ENCODE data around the gene DNAH6.

The DNAH6 gene

DNA sequence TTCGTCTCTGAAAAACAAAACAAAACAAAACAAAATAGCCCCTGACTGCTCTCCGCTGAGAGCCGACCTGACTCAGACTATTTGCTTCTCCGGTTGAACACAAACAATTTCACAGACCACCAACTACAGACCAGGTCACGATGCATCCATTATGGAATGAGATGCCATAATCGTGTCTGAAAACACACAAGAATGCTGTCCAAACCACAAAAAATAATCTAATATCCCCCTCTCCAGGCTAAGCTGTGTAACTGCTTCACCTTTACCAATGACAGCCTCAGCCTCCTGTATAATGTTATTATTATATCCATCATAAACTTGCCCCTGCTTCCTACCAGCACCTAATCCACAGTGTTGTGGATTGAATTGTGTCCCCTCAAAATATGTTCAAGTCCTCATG is 114.7 kb downstream of the DNAH6 start:
- no peak for DNase-seq

DNA sequence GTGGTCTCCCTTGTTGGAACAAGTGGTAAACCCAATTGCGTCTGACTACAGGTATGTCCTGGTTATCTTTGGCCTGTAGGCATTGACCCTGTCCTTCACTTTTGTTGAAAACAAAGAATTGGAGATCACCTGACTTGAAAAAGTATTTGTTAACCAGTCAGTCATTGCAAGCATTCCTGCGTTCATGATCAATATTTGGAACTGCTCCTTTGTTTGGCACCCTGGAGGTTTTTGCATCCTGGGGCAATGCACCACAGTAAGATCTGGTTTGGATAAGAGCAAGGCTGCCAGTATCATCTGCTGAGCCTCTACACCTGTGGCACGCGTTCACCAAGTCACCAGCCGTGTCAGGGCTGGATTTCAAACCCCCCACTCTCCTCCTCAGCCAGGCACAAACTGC is 115.7 kb downstream of the DNAH6 start:
- DNase-seq: no peak

DNA sequence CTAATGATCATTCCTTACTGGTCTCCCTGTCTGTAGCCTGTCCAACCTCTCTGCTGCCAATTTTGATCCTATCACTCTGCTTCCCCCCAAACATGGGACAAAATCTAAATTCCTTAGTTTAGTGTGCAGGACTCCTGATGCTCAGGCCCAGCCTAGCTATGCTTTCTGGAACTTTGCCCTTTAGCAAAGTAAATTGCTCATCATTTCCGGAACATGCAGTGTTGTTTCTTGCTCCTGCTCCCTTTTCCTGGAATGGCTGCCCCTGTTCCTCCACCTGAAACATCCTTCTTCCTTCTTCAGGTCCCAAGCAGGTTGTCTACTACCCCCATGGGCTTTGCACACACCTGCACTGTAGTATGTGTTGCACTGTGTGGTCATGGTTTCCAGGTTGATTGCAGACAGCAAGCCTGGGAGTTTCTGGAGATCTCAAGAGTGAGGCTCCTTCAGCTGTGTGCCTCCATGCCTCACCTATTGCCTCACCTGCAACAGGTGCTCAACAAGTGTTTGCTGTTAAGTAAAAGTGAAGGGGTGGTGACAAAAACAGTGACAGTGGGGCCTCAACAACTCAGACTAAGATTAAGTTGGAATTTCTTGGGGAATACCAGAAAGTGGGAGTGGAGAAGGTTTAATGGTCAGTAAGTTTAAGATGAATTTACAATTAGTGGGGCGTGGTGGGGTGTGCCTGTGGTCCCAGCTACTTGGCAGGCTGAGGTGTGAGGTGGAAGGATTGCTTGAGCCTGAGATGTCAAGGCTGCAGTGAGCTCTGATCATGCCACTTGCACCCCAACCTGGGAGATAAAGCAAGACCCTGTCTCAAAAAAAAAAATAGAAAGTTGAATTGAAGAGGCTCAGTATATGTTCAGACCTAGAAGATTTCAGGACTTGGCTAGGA is 120.0 kb downstream of the DNAH6 start:
- DNase-seq: no peak

DNA sequence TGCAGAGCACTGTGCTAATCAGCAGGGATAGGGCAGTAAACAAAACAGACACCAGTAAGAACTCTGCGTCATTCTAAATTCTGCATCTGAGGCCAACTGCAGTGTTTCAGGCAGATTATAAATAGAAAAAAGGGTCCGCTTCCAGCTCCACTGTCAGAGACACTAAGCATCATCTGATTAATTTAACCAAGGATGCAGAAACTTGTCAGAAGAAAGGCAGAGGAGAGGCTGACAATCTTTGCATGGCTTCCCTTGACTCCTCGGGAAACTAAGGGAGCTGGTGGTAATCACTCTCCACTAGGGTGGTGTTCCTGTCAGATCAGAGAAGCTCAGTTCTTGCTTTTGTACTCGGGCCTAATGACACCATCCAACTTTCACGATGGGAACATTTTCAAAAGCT is 123.5 kb downstream of the DNAH6 start:
- DNase-seq: no peak

DNA sequence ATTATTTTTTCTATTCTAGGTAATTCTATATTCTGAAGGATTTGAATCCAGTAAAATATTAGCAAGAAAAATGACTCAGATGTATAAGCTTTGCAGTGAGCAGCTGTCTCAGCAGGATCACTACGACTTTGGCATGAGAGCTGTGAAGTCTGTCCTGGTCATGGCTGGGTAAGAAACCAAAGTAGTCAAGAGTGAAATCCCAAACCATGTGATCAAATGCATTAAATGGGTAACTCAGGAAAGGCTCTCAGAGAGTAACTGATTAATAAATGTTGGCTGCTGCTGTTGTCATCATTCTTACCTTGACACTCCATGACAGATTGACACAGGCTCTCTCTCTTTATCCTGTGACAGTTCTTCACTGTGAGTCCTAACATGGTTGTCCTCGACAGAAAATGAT is 124.1 kb downstream of the DNAH6 start:
- DNase-seq: no peak

DNA sequence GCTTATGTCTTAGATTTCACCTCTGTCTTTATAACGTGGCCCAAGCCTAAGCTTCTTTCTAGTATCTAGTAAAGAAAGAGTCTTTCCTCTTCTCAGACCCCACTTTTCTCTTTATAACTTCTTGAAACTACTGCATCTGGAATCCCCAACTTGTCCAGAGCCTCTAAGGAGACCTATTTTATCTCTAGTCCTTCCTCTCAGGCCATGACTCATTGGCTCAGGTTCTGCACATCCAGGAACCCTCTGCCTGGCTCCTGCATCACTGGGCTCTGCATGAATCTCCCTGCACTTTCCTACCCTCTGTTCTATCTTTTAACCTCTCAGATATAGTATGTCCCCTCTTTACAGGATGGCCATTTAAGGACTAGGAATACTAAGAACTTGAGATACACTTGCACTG is 124.7 kb downstream of the DNAH6 start:
- no peak for DNase-seq

DNA sequence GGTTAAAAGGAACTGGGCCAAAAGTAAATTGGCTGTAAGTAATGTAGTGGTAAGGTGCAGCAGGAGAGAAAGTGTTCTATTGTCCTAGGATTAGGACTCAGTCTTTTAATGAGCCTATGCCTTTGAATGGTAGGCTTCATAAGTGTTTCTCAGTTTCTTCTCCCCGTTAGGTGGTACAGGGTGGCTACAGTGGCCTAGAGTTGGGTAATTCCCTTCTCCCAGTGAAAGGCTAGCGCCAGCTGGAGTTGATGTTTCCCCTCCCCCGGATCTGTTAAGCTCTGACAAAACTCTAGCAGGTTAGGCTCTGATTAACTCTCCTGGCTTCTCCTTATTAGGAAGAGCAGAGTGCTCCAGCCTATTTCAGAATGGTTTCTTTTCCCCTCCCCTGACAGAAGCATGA is 127.7 kb downstream of the DNAH6 start:
- DNase-seq: no peak

DNA sequence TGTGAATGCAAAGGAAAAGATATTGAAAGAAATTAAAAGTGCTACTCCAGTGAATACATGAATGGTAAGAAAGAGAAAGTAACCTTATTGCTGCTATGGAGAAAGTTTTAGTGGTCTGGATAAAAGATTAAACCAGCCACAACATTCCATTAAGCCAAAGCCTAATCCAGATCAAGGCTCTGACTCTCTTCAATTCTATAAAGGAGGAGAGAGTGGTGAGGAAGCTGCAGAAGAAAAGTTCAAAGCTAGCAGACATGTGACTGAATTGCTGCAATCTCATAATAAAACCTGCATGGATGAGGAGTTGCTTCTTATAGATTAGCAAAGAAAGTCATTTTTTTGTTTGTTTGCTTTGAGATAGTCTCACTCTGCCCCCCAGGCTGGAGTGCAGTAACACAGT is 130.2 kb downstream of the DNAH6 start:
- no peak for DNase-seq

DNA sequence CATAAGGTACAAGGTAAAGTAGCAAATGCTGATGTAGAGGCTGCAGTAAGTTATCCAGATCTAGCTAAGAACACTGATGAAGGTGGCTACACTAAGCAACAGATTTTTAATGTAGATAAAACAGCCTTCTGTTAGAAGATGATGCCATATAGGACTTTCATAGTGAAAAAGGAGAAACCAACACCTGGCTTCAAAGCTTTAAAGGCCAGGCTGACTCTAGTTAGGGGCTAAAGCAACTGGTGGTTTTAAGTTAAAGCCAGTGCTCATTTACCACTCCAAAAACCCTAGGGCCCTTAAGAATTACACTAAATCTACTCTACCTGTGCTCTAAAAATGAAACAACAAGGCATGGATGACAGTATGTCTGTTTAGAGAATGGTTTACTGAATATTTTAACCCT is 131.0 kb downstream of the DNAH6 start:
- no peak for DNase-seq

DNA sequence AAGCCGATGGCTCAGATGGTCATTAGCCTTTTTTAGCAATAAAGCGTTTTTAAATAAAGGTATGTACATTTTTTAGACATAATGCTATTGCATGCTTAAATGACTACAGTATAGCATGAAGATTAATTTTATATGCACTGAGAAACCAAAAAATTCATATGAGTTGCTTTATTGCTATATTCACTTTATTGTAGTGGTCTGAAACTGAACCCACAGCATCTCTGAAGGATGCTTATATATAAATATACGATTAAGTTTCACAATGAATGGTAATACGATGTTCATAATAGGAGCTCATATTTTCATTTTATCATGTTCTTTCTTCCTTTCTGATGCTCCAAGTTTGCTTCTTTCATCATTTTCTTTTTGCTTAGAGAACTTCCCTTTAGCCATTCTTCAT is 132.8 kb downstream of the DNAH6 start:
- no peak for DNase-seq

DNA sequence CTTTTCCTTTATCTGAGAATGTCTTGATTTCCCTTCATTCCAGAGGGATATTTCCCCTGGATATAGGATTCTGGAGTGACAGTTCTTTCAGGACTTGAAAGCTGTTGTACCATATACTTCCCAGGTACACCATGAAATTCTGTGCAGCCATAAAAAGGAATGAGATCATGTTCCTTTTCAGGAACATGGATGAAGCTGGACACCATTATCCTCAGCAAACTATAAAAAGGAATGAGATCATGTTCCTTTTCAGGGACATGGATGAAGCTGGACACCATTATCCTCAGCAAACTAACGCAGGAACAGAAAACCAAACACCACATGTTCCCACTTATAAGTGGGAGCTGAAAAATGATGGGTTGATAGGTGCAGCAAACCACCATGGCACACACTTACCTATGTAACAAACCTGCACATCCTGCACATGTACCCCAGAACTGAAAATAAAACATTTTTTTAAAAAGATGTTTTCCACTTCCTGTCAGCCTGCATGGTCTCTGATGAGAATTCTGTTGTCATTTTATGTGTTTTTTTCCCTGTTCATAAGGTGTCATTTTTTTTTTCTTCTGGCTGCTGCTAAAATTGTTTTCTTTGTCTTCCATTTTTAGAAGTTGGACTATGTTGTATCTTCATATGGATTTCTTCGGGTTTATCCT is 133.3 kb downstream of the DNAH6 start:
- no peak for DNase-seq

DNA sequence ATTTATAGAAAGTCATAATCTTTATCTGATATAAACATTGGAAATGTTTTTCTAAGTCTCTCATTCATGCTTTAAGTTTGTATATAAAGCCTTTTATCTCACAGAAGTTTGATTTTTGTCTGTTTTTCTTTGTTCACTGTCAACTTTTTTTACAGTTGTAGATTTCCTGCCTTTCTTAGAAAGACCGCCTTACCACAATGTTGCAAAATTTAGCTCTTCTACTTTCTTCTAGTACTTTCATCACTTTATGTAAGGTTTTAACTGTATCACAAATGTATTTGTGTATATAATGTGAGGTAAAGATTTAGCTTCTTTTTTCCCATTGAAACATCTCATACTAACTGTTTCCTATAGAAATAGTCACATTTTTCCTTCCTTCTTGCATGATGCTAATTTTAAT is 136.1 kb downstream of the DNAH6 start:
- DNase-seq: no peak

DNA sequence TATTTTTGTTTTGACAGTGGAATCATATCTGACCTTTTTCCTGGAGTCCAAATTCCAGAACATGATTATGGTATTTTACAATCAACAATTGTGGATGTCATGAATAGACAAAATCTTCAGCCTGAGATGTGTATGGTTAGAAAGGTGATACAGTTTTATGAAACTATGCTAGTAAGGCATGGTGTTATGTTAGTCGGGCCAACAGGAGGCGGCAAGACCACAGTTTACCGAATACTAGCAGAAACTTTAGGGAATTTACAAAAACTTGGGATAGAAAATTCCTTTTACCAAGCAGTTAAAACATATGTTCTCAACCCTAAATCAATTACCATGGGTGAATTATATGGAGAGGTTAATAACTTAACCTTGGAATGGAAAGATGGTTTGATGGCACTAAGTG is 137.0 kb downstream of the DNAH6 start:
- DNase-seq: no peak

DNA sequence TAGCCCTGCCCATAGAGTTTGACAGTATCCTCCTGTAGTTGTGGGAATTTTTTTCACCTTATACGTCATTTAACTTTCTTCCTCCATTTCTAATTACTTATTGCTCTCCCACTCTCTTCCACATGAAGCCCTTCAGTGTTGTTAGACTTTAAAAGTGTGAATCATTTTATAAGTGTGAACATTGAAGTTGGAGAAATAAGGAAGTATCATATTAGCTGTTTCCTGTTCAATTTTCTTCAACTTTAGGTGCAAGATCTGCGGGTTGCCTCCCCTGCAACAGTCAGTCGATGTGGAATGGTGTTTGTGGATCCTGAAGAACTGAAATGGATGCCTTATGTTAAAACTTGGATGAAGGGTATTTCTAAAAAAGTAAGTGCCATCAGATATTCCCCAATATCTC is 138.1 kb downstream of the DNAH6 start:
- DNase-seq: no peak

DNA sequence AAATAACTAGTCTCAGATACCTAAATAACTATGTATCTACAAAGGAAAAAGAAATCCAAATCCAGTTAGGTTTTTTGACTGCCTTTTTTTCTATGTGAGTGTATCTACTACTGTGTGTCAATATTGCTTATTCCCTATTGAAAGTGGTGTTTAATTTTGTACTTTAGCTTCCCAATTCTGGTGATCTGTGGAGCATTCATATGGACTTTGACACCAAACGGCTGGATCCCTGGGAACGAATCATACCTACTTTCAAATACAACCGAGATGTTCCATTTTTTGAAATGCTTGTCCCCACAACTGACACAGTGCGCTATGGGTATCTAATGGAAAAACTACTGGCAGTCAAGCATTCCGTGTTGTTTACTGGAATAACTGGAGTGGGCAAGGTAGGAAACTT is 152.8 kb downstream of the DNAH6 start:
- no peak for DNase-seq

DNA sequence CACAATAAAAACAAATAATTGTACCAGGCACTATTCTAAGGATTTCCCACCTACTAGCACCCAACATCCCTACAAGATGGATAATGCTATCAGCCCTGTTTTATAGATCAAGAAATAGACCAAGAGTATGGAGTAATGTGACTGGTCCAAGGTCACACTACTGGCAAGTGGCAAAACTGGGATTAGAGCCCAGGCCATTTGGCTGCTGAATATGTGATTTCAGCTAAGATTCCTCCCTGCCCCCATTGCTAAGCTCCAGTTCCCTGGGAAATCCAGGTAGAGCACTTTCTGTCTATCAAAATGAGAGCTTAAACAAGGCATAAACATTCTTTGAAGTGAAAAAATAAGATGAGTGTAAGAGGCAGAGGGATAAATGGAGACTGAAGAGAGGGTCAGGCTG is 157.8 kb downstream of the DNAH6 start:
- no peak for DNase-seq

DNA sequence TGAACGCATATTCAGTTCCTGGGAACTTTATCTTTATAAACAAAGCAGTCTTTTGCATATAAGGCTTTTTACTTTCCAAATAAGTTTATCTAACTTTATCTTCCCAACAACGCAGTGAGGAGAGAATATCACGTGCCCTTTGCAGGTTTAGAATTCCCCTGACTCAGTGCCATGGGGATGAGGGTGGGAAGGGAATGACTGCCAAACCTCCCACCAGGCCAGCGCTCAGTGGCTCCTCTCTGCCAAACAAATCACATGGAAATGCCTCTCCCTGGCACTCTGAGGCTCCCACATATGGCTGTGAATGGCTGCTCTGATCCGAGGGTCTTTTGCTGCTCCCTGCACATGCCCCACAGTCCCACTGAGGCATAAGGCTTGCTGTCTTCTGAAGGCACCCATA is 158.3 kb downstream of the DNAH6 start:
- DNase-seq: no peak

DNA sequence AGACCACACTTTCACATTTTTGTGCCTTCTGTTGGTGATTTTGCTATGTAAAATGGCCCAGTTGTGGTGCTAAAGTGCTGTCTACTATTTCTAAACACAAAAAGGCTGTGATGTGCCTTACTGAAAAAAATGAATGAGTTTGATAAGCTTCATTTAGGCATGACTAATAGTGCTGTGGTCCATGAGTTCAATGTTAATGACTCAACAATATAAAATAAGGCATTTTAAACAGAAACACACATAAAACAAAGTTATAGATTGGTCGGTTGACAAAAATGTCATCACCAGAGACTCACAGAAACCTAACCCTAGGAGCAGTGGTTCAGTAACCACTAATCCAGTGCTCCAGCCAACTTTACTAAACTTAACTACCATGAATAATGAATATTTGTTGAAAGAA is 160.0 kb downstream of the DNAH6 start:
- DNase-seq: no peak

DNA sequence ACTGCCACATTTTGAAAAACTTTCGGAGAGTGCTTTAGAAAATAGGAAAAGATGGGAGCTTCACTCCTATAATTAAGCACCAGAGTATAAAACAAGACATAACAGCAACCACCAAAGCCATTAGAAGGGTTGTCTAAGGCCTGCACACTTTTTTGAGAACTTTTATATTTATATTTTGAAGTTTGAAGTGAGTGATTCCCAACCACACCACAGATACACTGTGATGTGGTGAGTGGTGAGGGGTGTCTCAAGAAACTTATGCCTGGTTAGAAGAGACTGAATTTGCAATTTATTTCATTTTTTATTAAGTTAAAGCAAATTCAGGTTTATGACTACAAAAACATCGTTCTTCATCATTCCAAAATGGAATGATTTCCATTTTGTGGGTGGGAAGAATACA is 161.9 kb downstream of the DNAH6 start:
- no peak for DNase-seq

DNA sequence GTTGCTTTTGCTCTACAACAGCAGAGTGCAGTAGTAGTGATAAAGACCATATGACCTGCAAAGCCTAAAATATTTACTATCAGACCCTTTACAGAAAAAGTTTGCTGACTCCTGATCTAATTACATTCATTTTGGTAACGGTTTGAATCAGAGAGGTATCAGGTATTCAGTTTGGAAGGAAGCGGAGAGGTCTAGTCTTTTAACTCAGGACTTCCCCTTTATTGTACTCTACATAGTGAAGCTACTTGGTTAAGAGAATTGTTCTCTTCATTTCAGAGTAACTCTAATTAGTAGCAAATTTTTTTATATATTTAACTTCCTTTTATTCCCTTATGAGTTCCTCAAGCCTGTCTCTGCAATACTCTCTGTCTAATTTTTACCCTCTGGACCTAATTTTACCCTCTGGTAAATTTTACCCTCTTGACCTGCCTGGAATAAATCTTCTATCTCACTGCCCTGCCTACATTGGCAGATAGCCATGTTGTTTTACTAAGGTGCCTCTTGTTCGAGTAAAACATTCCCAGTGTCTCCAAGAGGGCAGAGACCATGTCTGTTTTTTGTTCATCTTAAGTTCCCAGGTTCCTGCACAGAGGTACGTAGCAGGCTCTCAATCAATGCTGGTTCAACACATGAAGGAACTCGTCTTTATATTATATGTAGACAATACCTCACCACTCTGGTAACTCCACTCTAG is 170.6 kb downstream of the DNAH6 start:
- no peak for DNase-seq

DNA sequence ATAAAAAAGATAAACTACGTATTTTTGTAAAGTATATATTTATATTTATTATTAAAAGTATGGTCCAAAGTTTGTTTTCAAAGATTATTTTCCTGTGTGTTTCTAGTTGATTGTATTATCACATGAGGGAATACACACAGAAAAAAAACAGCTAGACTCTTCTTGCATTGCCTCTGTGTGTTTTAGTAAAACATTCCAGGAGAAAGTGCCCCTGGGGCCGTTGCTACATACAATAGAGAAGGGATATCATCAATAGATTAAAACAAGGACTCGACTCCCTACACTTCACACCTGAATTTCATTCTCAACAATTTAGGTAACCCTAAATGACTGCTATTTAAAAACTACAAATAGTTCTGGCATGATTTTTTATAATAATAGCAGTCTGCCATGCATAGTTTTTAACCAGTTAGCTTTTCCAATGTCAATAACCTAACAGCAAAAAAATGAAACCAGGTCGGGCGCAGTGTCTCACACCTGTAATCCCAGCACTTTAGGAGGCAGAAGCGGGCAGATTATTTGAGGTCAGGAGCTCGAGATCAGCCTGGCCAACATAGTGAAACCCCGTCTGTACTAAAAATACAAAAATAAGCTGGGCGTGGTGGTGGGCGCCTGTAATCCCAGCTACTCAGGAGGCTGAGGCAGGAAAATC is 171.3 kb downstream of the DNAH6 start:
- DNase-seq: no peak

DNA sequence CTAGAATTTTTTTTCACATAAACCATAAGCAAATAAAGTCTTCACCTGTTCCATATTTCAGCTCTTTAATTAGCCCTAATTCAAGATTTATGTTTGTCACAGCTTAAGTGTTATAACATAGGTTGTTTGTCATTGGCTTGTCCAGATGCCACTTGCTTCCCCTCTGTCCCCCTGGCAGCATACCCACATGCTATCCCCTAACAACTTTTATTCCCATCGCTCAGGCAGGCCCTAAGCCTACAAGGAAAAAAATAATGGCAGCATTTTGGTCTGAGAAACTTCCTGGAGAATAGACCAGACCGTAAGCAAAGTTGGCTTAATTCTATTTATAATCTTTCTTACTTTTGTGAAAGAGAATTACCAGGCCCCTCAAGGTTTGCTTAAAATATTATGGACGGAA is 173.9 kb downstream of the DNAH6 start:
- DNase-seq: no peak

DNA sequence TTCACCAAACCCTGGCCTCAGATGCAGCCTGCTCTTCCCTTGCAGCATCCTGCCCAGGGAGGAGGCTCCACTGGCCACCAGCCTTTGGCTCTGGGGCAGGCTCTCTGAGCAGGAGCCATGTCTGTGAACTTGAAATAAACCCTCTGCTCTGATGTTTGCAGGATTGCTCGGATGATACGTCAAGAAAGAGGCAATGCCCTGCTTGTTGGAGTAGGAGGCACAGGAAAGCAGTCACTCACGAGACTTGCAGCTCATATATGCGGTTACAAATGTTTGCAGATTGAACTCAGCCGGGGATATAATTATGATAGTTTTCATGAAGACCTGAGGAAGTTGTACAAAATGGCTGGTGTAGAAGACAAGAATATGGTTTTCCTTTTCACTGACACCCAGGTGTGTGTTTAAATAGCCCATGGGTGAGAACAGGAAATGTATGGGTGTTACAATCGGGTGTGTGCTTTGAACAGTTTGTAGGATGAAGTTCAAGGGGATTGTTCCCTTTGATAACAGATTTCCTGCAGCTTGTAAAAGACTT is 177.9 kb downstream of the DNAH6 start:
- no peak for DNase-seq
